GM19468 (cell line): Measurements from ENCODE around the gene PRAMEF10.
"Not testable (repeated sequence)": the region's sequence is repeated elsewhere in the genome, so short reads cannot be mapped to it uniquely, and the experiment has no call there.

Experiments
- ATAC-seq: cut with Tn5 transposase; IDR thresholded peaks from one replicate; pipeline ENCODE4 v1.9.1; 2021; ENCODE audit warnings: mild to moderate bottlenecking, moderate library complexity, moderate number of reproducible peaks; ENCODE audit not compliant: unreplicated experiment; ENCODE audit errors: extremely low read depth

Gene PRAMEF10, protein sequence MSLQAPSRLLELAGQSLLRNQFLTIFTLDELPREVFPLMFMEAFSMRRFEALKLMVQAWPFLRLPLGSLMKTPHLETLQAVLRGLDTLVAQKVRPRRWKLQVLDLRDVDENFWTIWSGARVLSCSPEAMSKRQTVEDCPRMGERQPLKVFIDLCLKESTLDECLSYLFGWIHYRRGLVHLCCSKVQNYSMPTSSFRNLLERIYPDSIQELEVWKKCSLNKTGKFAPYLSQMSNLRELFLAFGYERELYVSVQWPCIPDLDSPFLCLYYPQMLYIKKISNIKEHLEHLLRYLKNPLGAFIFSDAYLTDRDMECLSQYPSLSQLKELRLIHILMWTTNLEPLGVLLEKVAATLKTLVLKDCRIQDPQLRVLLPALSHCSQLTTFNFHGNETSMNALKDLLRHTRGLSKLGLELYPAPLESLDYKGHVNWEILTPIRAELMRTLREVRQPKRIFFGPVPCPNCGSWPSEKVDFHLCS

GRCh38 chr1:12898170-12898569 is at the start of gene PRAMEF10:
Gene PRAMEF10, minus strand, starts transcription at chr1:12898270. Its CDS starts 2,423 bp downstream, at chr1:12895847.
- not testable (repeated sequence) for ATAC-seq

- ATAC-seq = not testable (repeated sequence)
Observed at GRCh38 chr1:12947480-12947879, 49.4 kb upstream of the PRAMEF10 start, which contains the start of gene PRAMEF6. Gene PRAMEF6, minus strand, starts transcription at chr1:12947580. Its CDS starts 5,062 bp downstream, at chr1:12942518.

- ATAC-seq = not testable (repeated sequence)
Observed at GRCh38 chr1:12924368-12924767, 26.3 kb upstream of the PRAMEF10 start.

- ATAC-seq = not testable (repeated sequence)
Observed at GRCh38 chr1:12921749-12922148, 23.7 kb upstream of the PRAMEF10 start.

- ATAC-seq = not testable (repeated sequence)
Observed at GRCh38 chr1:12916310-12916709, 18.2 kb upstream of the PRAMEF10 start, which contains the start of gene PRAMEF7. Gene PRAMEF7, plus strand, starts transcription at chr1:12916610. Its CDS starts 1,083 bp downstream, at chr1:12917693.

DNA sequence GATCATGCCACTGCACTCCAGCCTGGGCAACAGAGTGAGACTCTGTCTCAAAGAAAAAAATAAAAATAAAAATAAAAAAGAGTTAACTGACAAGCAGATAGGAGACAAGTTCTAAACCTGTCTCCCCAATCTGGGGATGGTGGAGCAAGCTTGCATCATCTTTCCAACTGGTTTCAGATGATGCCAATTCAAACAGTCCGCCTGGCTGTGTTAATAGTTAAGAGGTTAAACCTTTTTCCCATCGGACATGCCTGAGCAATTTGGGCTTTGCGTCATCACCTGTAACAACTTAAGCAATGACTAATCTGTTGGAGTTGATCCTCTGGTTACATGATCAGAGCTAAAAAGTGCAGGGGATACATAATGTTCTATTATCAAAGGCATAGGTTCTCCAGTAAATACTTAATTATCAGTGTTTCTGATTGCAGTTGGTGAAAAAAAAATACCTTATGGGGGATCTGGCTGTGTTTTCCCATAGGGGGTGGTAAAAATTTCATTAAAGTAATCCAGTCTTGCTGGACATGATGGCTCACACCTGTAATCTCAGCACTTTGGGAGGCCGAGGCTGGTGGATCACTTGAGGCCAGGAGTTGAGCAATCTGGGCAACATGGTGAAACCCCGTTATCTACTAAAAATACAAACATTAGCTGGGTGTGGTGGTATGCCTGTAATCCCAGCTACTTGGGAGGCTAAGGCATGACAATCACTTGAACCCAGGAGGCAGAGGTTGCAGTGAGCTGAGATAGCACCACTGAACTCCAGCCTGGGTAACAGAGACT is 5.9 kb upstream of the PRAMEF10 start:
- ATAC-seq = not testable (repeated sequence)

DNA sequence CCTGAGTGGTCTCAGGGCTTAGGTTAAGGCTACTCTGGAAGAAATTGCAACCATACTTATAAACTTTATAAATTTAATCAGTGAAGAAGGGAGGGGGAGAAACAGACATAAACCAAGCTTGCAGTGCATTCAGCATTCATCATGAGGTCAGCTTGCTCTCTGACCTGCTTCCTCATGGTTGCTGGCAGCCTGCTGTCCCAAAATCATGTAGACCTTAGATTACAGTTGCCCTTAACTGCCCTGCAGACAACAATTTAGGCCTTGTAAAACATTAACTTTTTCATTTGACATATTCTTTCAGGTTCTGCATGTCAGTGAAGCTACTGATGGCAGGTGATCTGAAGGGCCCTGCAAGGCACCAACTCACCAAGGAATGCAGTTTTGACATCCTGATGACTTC is 1.1 kb upstream of the PRAMEF10 start:
- ATAC-seq = not testable (repeated sequence)

DNA sequence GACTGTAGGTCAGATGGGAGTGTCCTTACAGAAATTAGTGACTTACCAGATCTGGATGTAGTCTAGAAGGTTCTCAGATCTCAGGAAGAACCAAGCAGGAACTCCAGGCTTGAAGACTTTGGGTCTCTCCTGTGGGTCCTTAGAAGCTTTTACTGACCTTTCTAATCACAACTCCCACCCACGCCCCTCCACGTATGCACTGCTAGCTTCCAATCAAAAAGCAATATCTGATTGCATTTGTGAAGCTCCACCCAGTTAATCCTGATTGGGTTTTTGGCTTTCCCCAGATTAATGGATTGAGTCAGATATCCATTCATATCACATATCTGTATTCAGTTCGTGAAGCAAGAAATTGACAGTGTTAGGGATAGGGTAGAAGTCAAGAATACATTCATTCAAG is 12.0 kb downstream of the PRAMEF10 start, which contains the start of gene PRAMEF4:
TSS of gene PRAMEF4 (minus strand) at position 101 of the 400 bp plus-strand sequence. CDS start 2,807 bp downstream, outside the sequence.
- not testable (repeated sequence) for ATAC-seq

- not testable (repeated sequence) for ATAC-seq
Observed at GRCh38 chr1:12878453-12878852, 19.6 kb downstream of the PRAMEF10 start.

DNA sequence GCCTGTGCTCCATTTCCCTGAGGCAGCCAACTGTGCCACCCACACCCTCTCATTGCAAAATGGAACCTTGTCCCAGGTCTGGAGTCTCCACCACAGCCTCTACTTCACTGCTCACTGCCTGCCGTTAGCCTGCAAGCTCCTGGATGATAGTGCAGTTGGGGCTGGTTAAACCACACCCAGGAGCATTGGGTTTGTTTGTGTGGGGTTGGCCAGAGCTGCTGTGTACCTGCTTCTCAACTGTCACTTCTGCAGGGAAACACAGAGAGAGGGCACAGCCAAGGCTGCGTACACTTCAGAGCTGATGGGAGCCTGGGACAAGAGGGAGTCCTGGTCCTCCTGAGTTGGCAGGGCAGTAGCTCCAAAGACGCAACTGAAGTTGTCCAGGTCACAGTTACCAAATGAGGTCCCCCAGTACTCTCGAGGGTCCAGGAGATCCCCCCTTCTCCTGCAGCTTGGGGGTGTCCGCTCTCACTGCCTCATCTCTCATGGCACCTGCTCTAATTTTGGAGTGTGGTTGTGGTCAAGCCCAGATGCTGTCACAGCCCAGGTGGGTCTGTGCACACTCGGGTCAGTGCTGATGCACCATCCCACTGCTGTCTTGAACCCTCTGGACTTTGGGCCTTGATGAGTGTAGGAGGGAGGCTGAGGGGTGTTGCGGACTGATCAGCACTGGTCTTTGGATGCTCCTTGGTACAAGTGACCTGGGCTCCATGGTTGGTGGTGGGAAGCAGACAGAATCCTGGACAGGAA is 34.8 kb downstream of the PRAMEF10 start:
- ATAC-seq = not testable (repeated sequence)

- not testable (repeated sequence) for ATAC-seq
Observed at GRCh38 chr1:12856786-12857185, 41.3 kb downstream of the PRAMEF10 start, which contains the start of gene PRAMEF2. Gene PRAMEF2, plus strand, starts transcription at chr1:12857086. Its CDS starts 1,924 bp downstream, at chr1:12859010.

DNA sequence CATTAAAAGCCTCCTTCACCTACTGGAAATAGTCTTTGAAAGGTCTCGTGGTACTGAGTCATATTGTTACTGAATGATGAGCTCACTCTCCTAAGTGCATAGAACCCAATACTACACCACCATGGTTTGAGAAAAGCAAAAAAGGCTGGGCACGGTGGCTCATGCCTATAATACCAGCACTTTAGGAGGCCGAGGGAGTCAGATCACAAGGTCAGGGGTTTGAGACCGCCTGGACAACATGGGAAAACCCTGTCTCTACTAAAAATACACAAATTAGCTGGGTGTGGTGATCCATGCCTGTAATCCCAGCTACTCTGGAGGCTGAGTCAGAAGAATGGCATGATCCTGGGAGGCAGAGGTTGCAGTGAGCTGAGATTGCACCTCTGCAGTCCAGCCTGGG is 46.3 kb downstream of the PRAMEF10 start:
- no peak for ATAC-seq

DNA sequence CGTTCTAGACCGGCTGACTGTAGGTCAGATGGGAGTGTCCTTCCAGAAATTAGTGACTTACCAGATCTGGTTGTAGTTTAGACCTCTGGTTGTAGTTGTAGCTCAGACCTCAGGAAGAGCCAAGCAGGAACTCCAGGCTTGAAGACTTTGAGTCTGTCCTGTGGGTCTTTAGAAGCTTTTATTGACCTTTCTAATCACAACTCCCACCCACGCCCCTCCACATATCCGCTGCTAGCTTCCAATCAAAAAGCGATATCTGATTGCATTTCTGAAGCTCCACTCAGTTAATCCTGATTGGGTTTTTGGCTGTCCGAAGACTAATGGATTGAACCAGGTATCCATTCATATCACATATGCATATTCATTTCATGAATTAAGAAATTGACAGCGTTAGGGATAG is 49.5 kb downstream of the PRAMEF10 start, which contains the start of gene HNRNPCL1:
TSS of gene HNRNPCL1 (minus strand) at position 101 of the 400 bp plus-strand sequence. CDS start 431 bp downstream, outside the sequence.
- ATAC-seq = not testable (repeated sequence)
